MM.1S (cell line): ENCODE measurements around the gene SLC37A1.

ENCODE experiments used
- DNase-seq: peaks from one replicate; pipeline ENCODE4 v3.0.0-alpha.2; 2015
- H2AFZ ChIP-seq: fragments of 300-600 bp; sonication (generic); 2 replicates; pipeline ENCODE4 v1.6.0; 2016; ENCODE audit warnings: antibody characterized with exemption, low read length
- H3F3A ChIP-seq: fragments of 300-600 bp; sonication (generic); 2 replicates; pipeline ENCODE4 v1.6.1; 2016; ENCODE audit warnings: mild to moderate bottlenecking, antibody characterized with exemption, low read length, moderate library complexity, mixed read lengths; ENCODE audit not compliant: insufficient read depth
- H3K27ac ChIP-seq: fragments of 300-600 bp; sonication (generic); 2 replicates; pipeline ENCODE4 v1.5.1; 2016; ENCODE audit warnings: mild to moderate bottlenecking, low read length
- H3K27me3 ChIP-seq: fragments of 300-600 bp; sonication (generic); replicated peaks from 2 replicates; pipeline ENCODE4 v1.6.0; 2016; ENCODE audit warnings: low read length; ENCODE audit not compliant: insufficient read depth
- H3K36me3 ChIP-seq: fragments of 300-600 bp; sonication (generic); replicated peaks from 2 replicates; pipeline ENCODE4 v1.6.1; 2016; ENCODE audit warnings: mild to moderate bottlenecking, low read length, mixed read lengths; ENCODE audit not compliant: insufficient read depth
- H3K4me1 ChIP-seq: fragments of 300-600 bp; sonication (generic); 2 replicates; pipeline ENCODE4 v1.6.1; 2016; ENCODE audit warnings: low read length, mixed read lengths
- H3K4me2 ChIP-seq: fragments of 300-600 bp; sonication (generic); 2 replicates; pipeline ENCODE4 v1.6.0; 2016; ENCODE audit warnings: low read depth, low read length
- H3K4me3 ChIP-seq: fragments of 300-600 bp; sonication (generic); 2 replicates; pipeline ENCODE4 v1.5.1; 2016; ENCODE audit warnings: low read length, mixed read lengths
- H3K79me2 ChIP-seq: fragments of 300-600 bp; sonication (generic); 2 replicates; pipeline ENCODE4 v1.6.1; 2016; ENCODE audit warnings: mixed run types, low read length, mixed read lengths
- H3K9ac ChIP-seq: fragments of 300-600 bp; sonication (generic); 2 replicates; pipeline ENCODE4 v1.6.1; 2016; ENCODE audit warnings: low read length, mixed read lengths
- H3K9me2 ChIP-seq: fragments of 300-600 bp; sonication (generic); replicated peaks from 2 replicates; pipeline ENCODE4 v1.6.1; 2016; ENCODE audit warnings: mild to moderate bottlenecking, low read length, mixed read lengths; ENCODE audit not compliant: insufficient read depth
- H3K9me3 ChIP-seq: fragments of 300-600 bp; sonication (generic); replicated peaks from 2 replicates; pipeline ENCODE4 v1.6.1; 2016; ENCODE audit warnings: mild to moderate bottlenecking, low read length, mixed read lengths; ENCODE audit not compliant: insufficient read depth
- H4K20me1 ChIP-seq: fragments of 300-600 bp; sonication (generic); 2 replicates; pipeline ENCODE4 v1.6.1; 2016; ENCODE audit warnings: mild to moderate bottlenecking, low read length, moderate library complexity, mixed read lengths; ENCODE audit not compliant: insufficient read depth
- CTCF ChIP-seq: fragments of 300-600 bp; sonication (generic); IDR thresholded peaks from 2 replicates; pipeline ENCODE4 v1.5.1; 2016; ENCODE audit warnings: antibody characterized with exemption, low read length, mixed read lengths
- EZH2 ChIP-seq: fragments of 300-600 bp; sonication (generic); optimal IDR thresholded peaks from 2 replicates; pipeline ENCODE3; 2017; ENCODE audit warnings: low read depth, mild to moderate bottlenecking, antibody characterized with exemption, low read length, mixed read lengths
- EZH2phosphoT487 ChIP-seq: fragments of 300-600 bp; sonication (generic); IDR thresholded peaks from 2 replicates; pipeline ENCODE4 v1.6.1; 2018; ENCODE audit warnings: antibody characterized with exemption, low read length

The SLC37A1 gene

DNA sequence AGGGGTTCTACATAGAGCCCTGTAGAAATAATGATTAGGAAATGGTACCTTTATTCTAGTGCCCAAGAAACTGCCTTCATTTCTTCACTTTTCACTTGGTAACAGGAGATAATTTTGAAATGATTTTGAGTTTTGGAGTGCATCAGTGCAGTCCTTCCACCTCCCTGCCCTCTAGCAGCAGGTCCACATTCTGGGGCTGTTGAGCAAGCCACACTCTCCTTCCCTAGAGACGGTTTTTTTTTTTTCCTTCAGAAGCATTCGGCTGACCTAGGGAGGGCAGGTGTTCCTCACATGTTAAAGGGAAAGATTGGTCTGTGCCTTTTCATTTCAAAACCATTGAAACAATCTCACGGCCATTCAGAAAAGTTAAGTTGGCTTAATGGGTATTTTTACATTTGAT, 39.8 kb downstream of the SLC37A1 start:
- H3K27me3 ChIP-seq = peaks cover 77% of the 10 kb centered on the region
- no peaks in the 10 kb centered on the region for H3K79me2 ChIP-seq
- H3K36me3 ChIP-seq = no peaks in the 10 kb centered on the region
- H3K4me2 ChIP-seq = no peak overlapping the region
- H3K4me3 ChIP-seq = no peak overlapping the region
- H3K4me1 ChIP-seq = no peaks in the 10 kb centered on the region
- H3F3A ChIP-seq = no peaks in the 10 kb centered on the region
- no peaks in the 10 kb centered on the region for H3K9me3 ChIP-seq
- DNase-seq = no peak
- H2AFZ ChIP-seq = no peak overlapping the region
- no peaks in the 10 kb centered on the region for H3K9me2 ChIP-seq
- no peak overlapping the region for H3K9ac ChIP-seq
- no peak overlapping the region for H3K27ac ChIP-seq
- TF ChIP-seq CTCF (peak; percentile 53), EZH2phosphoT487 (no peak)
- H4K20me1 ChIP-seq = no peaks in the 10 kb centered on the region

- no peak overlapping the region for H3K4me3 ChIP-seq
- no peaks in the 10 kb centered on the region for H3K9me2 ChIP-seq
- no peak overlapping the region for H2AFZ ChIP-seq
- H3K36me3 ChIP-seq = no peaks in the 10 kb centered on the region
- H3K79me2 ChIP-seq = no peaks in the 10 kb centered on the region
- H3K27me3 ChIP-seq = peaks cover 73% of the 10 kb centered on the region
- H3K4me2 ChIP-seq = no peak overlapping the region
- TF ChIP-seq EZH2 = no peak
- TF ChIP-seq CTCF = no peak
- no peaks in the 10 kb centered on the region for H3K4me1 ChIP-seq
- H3F3A ChIP-seq = no peaks in the 10 kb centered on the region
- H3K9me3 ChIP-seq = no peaks in the 10 kb centered on the region
- H4K20me1 ChIP-seq = no peaks in the 10 kb centered on the region
- H3K27ac ChIP-seq = no peak overlapping the region
- DNase-seq = no peak
- no peak overlapping the region for H3K9ac ChIP-seq
Measured at GRCh38 chr21:42554251-42554961, 40.8 kb downstream of the SLC37A1 start.

DNA sequence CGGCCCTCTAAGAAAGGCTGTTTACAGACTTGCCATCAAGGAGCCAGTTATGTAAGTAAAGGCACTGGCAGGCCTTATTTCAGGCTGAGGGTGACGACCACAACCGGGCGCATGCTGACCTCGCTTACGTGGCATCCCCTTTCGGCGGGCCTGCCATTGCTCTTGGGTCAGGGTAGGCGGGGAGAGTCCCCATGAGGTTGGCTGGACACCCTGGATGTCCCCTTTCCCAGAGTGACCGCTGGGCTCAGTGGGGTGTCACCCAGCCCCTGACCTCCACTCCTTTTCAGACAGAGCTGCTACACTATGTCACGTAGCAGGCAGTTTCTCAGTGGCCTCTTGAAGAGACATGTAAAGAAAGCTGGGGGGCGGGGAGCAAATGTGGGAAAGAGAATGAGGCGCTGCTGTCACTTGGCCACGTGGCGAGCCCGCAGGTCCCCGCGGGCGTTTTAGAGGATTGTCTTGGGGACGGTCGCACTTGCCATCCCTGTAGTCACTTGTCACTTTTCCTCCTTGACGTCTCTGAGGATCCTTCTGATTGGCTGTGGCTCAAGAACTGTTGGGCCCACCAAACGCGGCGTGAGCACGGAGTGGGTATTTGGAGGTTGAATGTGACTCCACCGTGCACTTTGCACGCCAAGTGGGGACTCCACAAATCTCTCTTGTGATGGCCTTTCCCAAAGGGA, 42.2 kb downstream of the SLC37A1 start:
- Histone ChIP-seq H2AFZ (no peak overlapping the region), H3F3A (no peaks in the 10 kb centered on the region), H3K4me2 (no peak overlapping the region), H3K9ac (no peak overlapping the region), H3K27ac (no peak overlapping the region), H3K9me2 (no peaks in the 10 kb centered on the region), H3K36me3 (no peaks in the 10 kb centered on the region), H3K79me2 (no peaks in the 10 kb centered on the region), H3K4me3 (no peak overlapping the region), H3K9me3 (no peaks in the 10 kb centered on the region), H3K4me1 (no peaks in the 10 kb centered on the region), H4K20me1 (no peaks in the 10 kb centered on the region), H3K27me3 (peaks cover 61% of the 10 kb centered on the region)
- DNase-seq = no peak
- TF ChIP-seq EZH2 = no peak
- no peak for TF ChIP-seq EZH2phosphoT487
- no peak for TF ChIP-seq CTCF
